HG02759 (cell line): ENCODE results near the gene COL1A1.

Experiments used
- ATAC-seq: cut with Tn5 transposase; IDR thresholded peaks from one replicate; pipeline ENCODE4 v1.9.1; 2021; ENCODE audit warnings: mild to moderate bottlenecking, moderate library complexity; ENCODE audit not compliant: unreplicated experiment

Gene COL1A1

GRCh38 chr17:50187751-50188530 is 13.5 kb downstream of the COL1A1 start:
- no peak for ATAC-seq

GRCh38 chr17:50187394-50187725 is 14.1 kb downstream of the COL1A1 start:
- ATAC-seq: no peak

- ATAC-seq: no peak
Observed at GRCh38 chr17:50186661-50187393, 14.6 kb downstream of the COL1A1 start.

GRCh38 chr17:50185631-50186471 is 15.6 kb downstream of the COL1A1 start:
- no peak for ATAC-seq

GRCh38 chr17:50184611-50185398 is 16.6 kb downstream of the COL1A1 start:
- ATAC-seq: no peak

GRCh38 chr17:50184064-50184463 is 17.4 kb downstream of the COL1A1 start:
- no peak for ATAC-seq

GRCh38 chr17:50183421-50183994 is 17.9 kb downstream of the COL1A1 start:
- ATAC-seq: no peak

GRCh38 chr17:50182783-50183420 is 18.5 kb downstream of the COL1A1 start:
- ATAC-seq: no peak

GRCh38 chr17:50181591-50182560 is 19.6 kb downstream of the COL1A1 start:
- no peak for ATAC-seq

GRCh38 chr17:50181144-50181543 is 20.3 kb downstream of the COL1A1 start:
- ATAC-seq: no peak

GRCh38 chr17:50180620-50181019 is 20.8 kb downstream of the COL1A1 start:
- ATAC-seq: no peak

- ATAC-seq: no peak
Observed at GRCh38 chr17:50180111-50180510, 21.3 kb downstream of the COL1A1 start.

GRCh38 chr17:50177983-50178834 is 23.2 kb downstream of the COL1A1 start:
- ATAC-seq: peak; percentile 77

GRCh38 chr17:50177476-50177875 is 24.0 kb downstream of the COL1A1 start:
- no peak for ATAC-seq

GRCh38 chr17:50176559-50177357 is 24.7 kb downstream of the COL1A1 start:
- no peak for ATAC-seq

- ATAC-seq: no peak
Observed at GRCh38 chr17:50175035-50175807, 26.2 kb downstream of the COL1A1 start.
